GM19193 (cell line): ENCODE results near the gene ERC1.

Source experiments
- POLR2A ChIP-seq: IDR thresholded peaks from 4 replicates; pipeline ENCODE4 v1.6.1; 2011; ENCODE audit not compliant: insufficient read depth, insufficient read length; ENCODE audit errors: extremely low read depth

The ERC1 gene

DNA sequence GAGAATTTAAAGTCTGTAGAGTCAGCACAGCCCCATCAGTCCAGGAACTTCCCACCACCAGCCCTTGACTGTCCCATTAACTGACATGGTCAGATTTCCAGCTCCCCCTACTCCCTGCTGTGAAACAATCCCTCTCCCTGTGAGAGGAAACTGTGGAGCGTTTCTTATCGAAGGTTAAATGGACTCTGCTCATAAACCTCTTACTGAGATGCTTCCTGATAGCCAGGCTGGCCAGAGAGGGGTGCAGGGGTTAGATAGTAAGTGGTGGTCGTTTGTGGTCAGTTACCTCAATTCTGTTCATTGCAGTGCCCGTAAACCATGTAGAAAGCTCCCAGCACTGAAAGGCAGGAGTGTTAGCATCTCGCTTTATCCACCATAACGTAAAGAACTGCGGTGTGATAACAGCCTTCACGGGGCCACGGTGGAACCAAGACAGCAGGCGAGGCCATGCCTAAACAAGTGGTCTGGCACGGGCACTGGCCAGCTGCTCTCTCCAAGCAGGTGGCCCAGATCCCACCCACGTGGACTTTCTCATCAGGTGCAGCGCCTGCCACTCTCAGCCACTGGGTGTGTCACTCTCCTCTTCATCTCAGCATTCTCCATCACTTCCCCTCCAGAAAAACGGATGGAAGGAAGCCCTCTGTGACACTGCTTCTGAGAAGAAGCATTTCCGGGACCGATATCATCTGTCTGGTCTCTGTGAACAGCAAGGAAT is 501.1 kb downstream of the ERC1 start:
- no peak for TF ChIP-seq POLR2A

DNA sequence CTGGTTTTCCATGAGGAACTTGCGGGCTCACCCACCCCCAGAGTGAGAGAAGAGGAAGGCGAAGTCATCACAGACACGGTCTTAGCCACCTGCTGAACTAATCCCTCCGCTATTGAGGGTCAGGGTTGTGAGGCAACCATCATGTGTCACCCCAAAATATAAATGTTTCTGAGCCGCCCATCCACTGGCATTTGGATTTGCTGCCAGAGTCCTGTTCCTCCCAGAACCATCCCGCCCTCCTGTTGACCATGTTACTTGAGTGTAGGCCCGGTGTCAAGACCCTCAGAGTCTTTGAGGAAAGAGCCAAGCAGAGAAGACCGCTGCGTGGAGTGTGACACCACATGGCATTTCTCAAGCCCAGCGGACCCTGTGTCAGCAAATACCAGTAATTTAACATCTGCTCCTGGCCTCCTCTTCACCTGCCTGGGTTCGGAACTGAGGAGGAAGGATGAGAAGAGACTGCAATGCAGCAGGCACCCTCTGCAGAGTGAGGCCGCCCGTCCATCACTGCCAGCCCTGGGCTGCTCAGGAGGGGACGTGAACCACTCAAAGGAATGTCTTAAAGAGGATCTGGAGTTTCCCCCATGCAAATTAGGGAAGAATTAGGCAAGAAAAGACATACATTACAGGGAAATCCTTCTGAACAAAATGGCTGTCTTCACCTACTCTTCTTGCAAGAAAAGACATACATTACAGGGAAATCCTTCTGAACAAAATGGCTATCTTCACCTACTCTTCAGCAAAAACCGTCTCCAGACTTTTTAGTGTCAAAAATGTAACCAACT is 502.9 kb downstream of the ERC1 start:
- no peak for TF ChIP-seq POLR2A

DNA sequence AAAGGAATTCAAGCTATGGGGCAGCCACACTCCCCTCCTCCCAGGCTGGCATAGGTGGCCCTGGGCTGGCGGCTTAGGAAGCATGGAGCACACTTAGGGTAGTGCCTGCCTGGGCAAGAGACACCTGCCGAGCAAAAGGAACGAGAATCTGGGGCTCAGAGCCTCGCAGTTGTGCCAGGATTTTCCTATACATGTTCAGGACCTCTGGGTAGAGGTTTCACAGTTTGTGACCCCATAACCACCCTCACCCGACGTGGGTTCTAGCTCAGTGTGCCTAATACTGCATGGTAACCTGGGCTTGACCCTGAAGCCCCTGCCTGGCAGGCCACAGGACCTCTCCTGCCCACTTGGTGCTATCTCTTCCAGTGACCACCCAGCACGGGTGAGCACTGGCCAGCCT is 503.8 kb downstream of the ERC1 start:
- no peak for TF ChIP-seq POLR2A

DNA sequence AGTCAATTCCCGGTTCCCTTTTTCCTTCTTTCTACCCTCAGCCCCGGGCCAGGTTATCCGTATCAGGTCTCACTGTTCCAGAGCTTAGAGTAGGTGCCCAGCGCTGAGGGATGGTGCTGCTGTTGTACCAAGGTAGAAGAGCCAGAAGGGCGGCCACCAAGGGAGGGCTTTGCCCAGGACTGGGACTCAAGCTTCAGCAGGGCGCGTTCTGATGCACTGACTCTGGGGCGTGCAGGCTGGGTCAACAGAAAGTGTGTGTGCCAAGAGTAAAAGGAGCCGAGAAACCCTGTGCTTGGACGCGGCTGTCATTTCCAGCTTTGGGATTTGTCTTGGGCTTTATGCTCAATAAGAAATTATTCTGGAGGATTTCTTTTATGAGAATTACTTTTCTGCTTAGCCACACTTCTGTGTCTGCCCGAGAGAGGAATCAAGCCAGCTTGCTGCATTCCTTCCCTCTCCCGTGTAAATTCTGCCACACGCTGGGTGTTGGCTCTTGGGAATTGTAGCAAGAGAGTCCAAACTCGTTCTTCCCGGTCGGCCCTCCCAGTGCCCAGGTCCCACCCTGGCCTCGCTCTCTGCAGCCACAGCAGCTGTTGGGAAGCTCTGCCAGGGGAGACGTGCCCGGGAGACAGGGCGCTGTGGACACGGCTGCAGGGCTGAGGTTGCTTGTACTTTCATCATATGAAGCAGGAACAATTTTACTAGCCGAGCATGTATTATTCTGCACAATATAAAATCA is 505.3 kb downstream of the ERC1 start:
- no peak for TF ChIP-seq POLR2A

GRCh38 chr12:1497161-1497560 is 506.1 kb downstream of the ERC1 start:
- TF ChIP-seq POLR2A: no peak

DNA sequence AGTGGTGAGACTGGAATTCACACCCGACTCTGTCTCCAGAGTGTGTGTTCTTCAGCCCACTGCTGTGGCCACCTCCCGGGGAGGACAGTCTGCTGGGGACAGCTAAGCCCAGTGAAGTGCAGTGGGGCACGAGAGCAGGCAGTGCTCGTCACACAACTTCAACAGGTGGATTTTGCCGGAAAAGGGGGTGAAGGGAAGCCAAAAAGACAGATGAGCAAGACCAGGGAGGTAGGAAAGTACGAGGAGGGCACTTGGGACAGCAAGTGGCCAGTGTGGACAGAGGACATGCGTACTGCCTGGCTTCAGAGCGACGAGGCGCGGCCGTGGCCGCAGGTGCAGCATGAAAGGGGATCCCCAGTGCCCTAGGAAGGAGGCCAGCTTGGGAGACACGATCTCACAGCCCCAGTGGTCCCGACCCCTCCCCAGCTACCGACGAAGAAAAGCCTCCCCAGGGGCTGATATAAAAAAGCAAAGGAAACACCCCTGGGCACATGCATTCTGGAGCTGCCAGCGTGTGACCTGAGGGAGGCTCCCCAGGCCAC is 507.2 kb downstream of the ERC1 start:
- TF ChIP-seq POLR2A: no peak

DNA sequence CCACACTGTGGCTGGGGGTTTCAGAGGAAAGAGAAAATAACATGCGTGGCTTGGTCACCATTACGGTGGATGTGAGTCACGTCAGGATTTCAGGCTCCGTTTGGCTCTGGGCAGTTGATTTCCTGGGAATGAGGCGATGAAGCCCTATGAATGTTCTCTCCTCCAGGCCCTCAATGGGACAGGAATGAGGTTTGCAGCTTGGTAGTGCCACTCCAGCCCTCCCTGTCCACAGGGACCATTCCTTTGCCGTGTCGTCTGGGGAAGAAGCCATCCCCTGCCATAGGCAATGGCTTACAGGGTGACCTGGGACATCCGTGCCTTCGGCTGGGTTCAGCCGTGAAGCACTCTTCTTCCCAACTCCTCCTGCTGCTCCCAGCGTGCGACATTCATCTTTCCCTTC is 508.3 kb downstream of the ERC1 start:
- TF ChIP-seq POLR2A: no peak

DNA sequence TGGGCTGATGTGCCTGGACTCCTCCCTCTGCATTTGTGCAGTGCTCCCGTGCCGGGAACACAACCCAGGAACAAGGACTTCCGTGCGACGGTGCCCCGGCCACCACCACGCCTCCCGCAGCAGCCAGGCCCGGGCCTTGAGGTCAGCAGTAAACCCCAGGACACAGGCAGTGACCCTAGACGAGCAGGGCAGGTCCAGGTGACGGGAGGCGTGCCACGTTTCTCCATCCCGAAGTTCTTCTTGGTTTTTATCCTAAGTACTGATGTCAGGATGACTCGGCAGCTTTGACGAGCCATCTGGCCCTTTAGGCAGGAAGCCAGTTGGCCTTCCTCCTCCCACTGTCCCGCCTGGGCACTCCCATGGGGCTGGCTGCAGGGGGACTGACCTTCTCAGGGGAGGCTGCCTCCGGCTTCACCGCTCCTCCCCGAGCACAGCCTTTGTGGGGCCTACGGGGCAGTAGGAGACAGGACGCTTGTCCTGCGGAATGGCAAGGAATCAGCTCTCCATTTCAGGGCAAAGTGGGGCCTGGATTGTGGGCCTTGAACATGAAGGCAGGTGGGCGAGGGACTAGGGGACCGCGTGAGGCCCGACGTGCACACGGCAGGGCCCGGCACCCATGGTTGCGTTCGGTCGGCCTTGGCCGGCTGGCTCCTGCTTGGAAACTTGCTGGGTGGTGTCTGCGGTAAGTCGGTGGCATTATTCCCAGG is 509.2 kb downstream of the ERC1 start:
- no peak for TF ChIP-seq POLR2A

DNA sequence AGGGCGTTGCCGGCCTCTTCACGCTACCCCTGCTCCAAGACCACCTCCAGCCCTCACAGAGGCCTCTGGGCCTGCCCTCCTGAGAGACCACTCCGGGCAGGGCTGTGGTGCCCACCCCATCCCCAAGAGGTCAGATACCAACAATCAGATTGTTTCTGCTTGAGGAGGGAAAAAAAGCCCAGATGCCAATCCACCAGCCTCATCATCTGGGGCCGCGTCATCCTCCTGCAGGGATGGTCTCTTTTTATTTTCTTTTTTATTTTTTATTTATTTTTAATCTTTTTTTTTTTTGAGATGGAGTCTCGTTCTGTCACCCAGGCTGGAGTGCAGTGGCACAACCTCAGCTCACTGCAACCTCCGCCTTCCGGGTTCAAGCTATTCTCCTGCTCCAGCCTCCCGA is 510.0 kb downstream of the ERC1 start:
- TF ChIP-seq POLR2A: no peak

DNA sequence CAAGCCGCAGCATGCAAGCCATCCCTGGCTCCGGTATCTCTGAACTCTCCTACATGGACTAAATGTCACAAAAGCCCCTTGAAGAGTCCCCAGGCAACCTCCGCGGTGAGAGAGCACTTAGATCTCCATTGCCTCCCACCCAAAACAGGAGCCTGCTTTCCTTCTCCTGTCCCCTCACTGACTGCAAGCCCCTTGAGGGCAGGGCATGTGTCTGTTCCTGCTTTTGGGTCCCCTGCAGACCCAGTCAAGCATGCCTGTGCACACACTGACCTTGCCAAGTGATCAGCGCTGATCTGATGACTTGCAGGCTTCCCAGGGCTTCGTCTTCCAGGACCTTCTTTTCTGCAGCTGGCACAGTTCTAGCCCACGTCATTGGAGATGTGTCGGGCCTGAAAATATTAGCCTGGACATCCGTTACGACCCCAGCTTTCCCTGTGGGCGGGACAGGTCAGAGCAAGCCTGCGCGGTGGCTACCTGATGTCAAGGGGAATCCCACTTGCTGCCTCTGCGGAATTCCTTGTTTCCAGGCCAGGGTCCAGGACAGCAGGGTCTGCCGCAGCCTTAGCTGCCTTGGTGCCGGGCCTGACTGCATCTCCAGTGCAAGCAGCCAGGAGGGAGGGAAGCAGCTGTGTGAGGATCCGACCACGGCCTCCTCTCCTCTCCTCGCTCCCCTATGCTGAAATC is 510.8 kb downstream of the ERC1 start:
- TF ChIP-seq POLR2A: no peak

- TF ChIP-seq POLR2A: no peak
These were observed 511.3 kb downstream of the ERC1 start for GRCh38 chr12:1502379-1502720.

GRCh38 chr12:1502831-1503230 is 511.8 kb downstream of the ERC1 start:
- TF ChIP-seq POLR2A: no peak

GRCh38 chr12:1503281-1503711 is 512.3 kb downstream of the ERC1 start:
- TF ChIP-seq POLR2A: no peak

DNA sequence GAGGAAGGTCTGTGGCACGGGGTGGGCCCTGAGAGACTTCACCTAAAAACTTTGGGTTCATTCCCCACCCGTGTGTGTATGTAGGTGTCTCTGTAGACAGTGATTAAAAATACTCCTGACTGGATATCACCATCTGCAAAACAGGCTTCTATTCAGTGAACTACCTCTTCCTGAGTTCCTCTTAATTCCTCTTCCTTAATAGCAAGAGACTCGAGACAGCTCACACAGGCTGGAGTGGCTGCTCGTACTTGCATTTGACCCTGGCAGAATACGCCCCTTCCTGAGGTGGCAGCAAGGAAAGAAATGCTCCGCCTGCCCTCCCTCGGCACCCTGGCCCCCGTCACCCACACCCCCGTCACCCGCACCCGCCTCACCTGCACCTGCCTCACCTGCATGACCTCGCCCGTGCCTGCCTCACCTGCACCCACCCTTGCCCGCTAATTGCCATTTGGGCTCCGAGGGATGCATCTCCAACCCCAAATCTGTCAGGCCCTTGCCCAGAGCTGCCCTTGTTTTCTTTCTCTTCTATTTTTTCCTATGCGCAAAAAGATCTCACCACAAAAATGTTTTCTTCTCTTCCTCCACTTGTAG is 513.4 kb downstream of the ERC1 start:
- no peak for TF ChIP-seq POLR2A
